ENCODE data around the gene PNMA8C. TPM values are rescaled to one million over a fixed set of nuclear protein-coding genes. Genes with fewer than 3 reads are reported as not detected.

The PNMA8C gene
- total and polyA plus RNA-seq, 8 donors, result 0.05 to 0.18 TPM; not detected in 6

DNA sequence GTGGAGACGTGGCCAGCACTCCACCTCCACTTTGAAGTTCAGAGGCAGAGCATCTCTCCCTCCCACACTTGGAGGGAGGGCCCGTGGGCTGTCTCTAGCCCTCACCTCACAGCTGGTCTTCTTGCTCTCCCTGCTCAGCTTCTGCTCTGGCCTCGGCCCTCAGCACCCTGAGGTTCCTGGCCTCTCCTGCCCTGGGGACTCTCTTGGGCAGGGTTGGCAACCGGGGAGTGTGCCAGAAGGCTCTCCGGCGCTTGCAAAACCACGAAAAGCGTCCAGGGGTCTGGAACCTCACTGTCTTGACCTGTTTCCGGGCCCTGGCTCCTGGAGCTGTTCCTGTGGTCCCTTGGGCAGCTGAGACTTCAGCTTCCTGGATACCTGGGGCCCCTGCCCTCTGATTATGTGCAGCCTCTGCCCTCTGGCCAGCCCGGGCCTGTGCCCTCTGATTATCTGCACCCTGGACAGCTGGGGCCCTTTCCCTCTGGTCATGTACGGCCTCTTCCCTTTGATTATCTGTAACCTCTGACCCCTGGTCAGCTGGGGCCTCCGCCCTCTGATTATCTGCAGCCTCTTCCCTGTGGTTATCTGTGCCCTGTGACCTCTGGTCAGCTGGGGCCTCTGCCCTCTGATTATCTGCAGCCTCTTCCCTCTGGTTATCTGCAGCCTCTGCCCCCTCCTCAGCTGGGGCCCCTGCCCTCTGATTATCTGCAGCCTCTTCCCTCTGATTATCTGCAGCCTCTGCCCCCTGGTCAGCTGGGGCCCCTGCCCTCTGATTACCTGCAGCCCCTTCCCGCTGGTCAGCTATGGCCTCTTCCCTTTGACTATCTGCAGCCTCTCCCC is 17.4 kb downstream of the PNMA8C start:
- TF ChIP-seq, protein P1, sequence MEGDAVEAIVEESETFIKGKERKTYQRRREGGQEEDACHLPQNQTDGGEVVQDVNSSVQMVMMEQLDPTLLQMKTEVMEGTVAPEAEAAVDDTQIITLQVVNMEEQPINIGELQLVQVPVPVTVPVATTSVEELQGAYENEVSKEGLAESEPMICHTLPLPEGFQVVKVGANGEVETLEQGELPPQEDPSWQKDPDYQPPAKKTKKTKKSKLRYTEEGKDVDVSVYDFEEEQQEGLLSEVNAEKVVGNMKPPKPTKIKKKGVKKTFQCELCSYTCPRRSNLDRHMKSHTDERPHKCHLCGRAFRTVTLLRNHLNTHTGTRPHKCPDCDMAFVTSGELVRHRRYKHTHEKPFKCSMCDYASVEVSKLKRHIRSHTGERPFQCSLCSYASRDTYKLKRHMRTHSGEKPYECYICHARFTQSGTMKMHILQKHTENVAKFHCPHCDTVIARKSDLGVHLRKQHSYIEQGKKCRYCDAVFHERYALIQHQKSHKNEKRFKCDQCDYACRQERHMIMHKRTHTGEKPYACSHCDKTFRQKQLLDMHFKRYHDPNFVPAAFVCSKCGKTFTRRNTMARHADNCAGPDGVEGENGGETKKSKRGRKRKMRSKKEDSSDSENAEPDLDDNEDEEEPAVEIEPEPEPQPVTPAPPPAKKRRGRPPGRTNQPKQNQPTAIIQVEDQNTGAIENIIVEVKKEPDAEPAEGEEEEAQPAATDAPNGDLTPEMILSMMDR (IDR thresholded peaks at IDR 0.05), result no peak
- TF ChIP-seq POLR2AphosphoS5 (IDR thresholded peaks at IDR 0.05), result no peak
- no peak for TF ChIP-seq EP300 (IDR thresholded peaks at IDR 0.05)
- TF ChIP-seq POLR2A (IDR thresholded peaks at IDR 0.05), result no peak
- Histone ChIP-seq H3K27ac (peak overlapping the region in 2 of 5 donors; percentile 14 to 56), H3K27me3 (peaks cover 14 to 99% (median 58%) of the 10 kb centered on the region in 3 donors), H3K4me3 (peak overlapping the region; percentile 35 to 44 (median 40)), H3K36me3 (no peaks in the 10 kb centered on the region), H3K4me1 (peaks cover 19 to 60% (median 39%) of the 10 kb centered on the region in 4 donors), H3K9me3 (no peaks in the 10 kb centered on the region)
- DNase-seq, result no peak
- intact Hi-C loops (cut with DNase I; ENCODE audit: low total_unique reads), result no loop called here
- WGBS, 5 donors, result 63 to 72% (median 67%) methylated on average over 12 to 13 of the region's 13 CpGs

- Histone ChIP-seq H3K4me3 (no peak overlapping the region), H3K36me3 (no peaks in the 10 kb centered on the region), H3K27me3 (peaks cover 14 to 99% (median 55%) of the 10 kb centered on the region in 3 donors), H3K9me3 (no peaks in the 10 kb centered on the region), H3K27ac (no peak overlapping the region), H3K4me1 (peaks cover 14 to 51% (median 32%) of the 10 kb centered on the region in 4 donors)
- TF ChIP-seq EP300 (IDR thresholded peaks at IDR 0.05) (no peak), POLR2AphosphoS5 (IDR thresholded peaks at IDR 0.05) (no peak), POLR2A (IDR thresholded peaks at IDR 0.05) (no peak)
- TF ChIP-seq, protein P1 (IDR thresholded peaks at IDR 0.05), result no peak
- DNase-seq, result no peak
- intact Hi-C loops (cut with DNase I; ENCODE audit: low total_unique reads), result no loop called here
- 82 to 86% (median 83%) methylated on average over 13 of the region's 13 CpGs for WGBS, 5 donors
Measured at GRCh38 chr19:46410205-46411087, 18.3 kb downstream of the PNMA8C start.

GRCh38 chr19:46409191-46409590 is 19.5 kb downstream of the PNMA8C start:
- intact Hi-C loops (cut with DNase I; ENCODE audit: low total_unique reads), result no loop called here
- Histone ChIP-seq H3K27ac (peak overlapping the region in 2 of 5 donors; percentile 44 to 46), H3K27me3 (peaks cover 14 to 99% (median 52%) of the 10 kb centered on the region in 3 donors), H3K36me3 (no peaks in the 10 kb centered on the region), H3K9me3 (no peaks in the 10 kb centered on the region), H3K4me1 (peaks cover 25 to 60% (median 44%) of the 10 kb centered on the region in 4 donors), H3K4me3 (no peak overlapping the region)
- peak in 1 of 2 donors; percentile 23 for DNase-seq
- TF ChIP-seq POLR2AphosphoS5 (IDR thresholded peaks at IDR 0.05) (no peak), EP300 (IDR thresholded peaks at IDR 0.05) (no peak)
- WGBS, 5 donors, result 69 to 93% (median 80%) methylated on average over 3 of the region's 3 CpGs

GRCh38 chr19:46408664-46409039 is 20.1 kb downstream of the PNMA8C start:
- Histone ChIP-seq H3K4me1 (peaks cover 29 to 66% (median 49%) of the 10 kb centered on the region in 4 donors), H3K9me3 (no peaks in the 10 kb centered on the region), H3K4me3 (no peak overlapping the region), H3K27ac (peak overlapping the region in 3 of 5 donors; percentile 44 to 62 (median 46)), H3K36me3 (no peaks in the 10 kb centered on the region), H3K27me3 (peaks cover 14 to 99% (median 52%) of the 10 kb centered on the region in 3 donors)
- intact Hi-C loops (cut with DNase I; ENCODE audit: low total_unique reads), result no loop called here
- WGBS, 5 donors, result 5 to 9% (median 7%) methylated on average over 11 of the region's 11 CpGs
- TF ChIP-seq EP300 (IDR thresholded peaks at IDR 0.05) (no peak), POLR2A (IDR thresholded peaks at IDR 0.05) (no peak), POLR2AphosphoS5 (IDR thresholded peaks at IDR 0.05) (no peak)
- TF ChIP-seq, protein P1 (IDR thresholded peaks at IDR 0.05), result no peak
- DNase-seq, result peak; percentile 48 to 87
